Dendritic cell treated with granulocyte-macrophage colony-stimulating factor and Interleukin-4, amounts not matched to agents 40 ng/mL and 50 ng/mL, for 4 days (primary cell): ENCODE results near the gene TTYH2.
A peak's percentile ranks its signal among the peaks of the same experiment; 100 is the strongest.

Experiments
- H3K27ac Mint-ChIP-seq: one replicate; pipeline ENCODE4 v1.8.0; 2022; ENCODE audit warnings: mild to moderate bottlenecking, mixed read lengths
- H3K27me3 Mint-ChIP-seq: one replicate; pipeline ENCODE4 v1.8.0; 2022; ENCODE audit warnings: mild to moderate bottlenecking, mixed read lengths
- H3K36me3 Mint-ChIP-seq: one replicate; pipeline ENCODE4 v1.8.0; 2022; ENCODE audit warnings: low read depth, mixed read lengths
- H3K4me1 Mint-ChIP-seq: one replicate; pipeline ENCODE4 v1.8.0; 2022; ENCODE audit warnings: low read depth, mixed read lengths
- H3K4me3 Mint-ChIP-seq: one replicate; pipeline ENCODE4 v1.8.0; 2022; ENCODE audit warnings: mild to moderate bottlenecking, moderate library complexity, mixed read lengths
- H3K9me3 Mint-ChIP-seq: one replicate; pipeline ENCODE4 v1.8.0; 2022; ENCODE audit warnings: mixed read lengths
- intact Hi-C: fragments of 100-400 bp; cut with micrococcal nuclease; formaldehyde crosslinking; loops from one replicate; pipeline ENCODE4 v1.15.0; 2022

TTYH2 gene

GRCh38 chr17:74201250-74201649, 12.1 kb upstream of the TTYH2 start:
- Mint-ChIP-seq H3K36me3 (peaks cover 26% of the 10 kb centered on the region), H3K4me3 (no peak overlapping the region), H3K27ac (no peak overlapping the region), H3K27me3 (peaks cover 45% of the 10 kb centered on the region), H3K9me3 (no peaks in the 10 kb centered on the region), H3K4me1 (peaks cover 40% of the 10 kb centered on the region)
- intact Hi-C loops: loop anchor here (2.0 kb wide), 1 partner anchor 110 kb away; no protein-coding TSS in a partner anchor

GRCh38 chr17:74201948-74202347, 11.4 kb upstream of the TTYH2 start:
- Mint-ChIP-seq H3K27ac (no peak overlapping the region), H3K9me3 (no peaks in the 10 kb centered on the region), H3K36me3 (peaks cover 33% of the 10 kb centered on the region), H3K27me3 (peaks cover 43% of the 10 kb centered on the region), H3K4me3 (no peak overlapping the region), H3K4me1 (peaks cover 43% of the 10 kb centered on the region)
- intact Hi-C loops: loop anchor here (2.0 kb wide), 1 partner anchor 111 kb away; no protein-coding TSS in a partner anchor

DNA sequence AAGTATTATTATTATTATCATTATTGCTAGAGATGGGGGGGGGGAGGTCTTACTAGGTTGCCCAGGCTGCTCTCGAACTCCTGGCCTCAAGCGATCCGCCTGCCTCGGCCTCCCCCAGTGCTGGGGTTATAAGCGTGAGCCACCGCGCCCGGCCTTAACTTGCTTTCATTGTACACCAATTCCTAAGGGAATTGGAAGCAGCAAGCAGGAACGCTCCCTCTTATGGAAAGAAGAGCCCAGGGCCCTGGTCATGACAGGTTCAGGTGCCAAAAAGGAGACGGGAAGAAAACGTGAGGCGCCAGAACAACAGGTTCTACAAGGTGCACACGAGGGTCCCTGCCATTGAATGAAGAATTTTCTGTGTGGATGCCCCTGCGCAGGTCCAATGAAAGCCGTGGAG, 10.4 kb upstream of the TTYH2 start:
- H3K9me3 Mint-ChIP-seq: no peaks in the 10 kb centered on the region

DNA sequence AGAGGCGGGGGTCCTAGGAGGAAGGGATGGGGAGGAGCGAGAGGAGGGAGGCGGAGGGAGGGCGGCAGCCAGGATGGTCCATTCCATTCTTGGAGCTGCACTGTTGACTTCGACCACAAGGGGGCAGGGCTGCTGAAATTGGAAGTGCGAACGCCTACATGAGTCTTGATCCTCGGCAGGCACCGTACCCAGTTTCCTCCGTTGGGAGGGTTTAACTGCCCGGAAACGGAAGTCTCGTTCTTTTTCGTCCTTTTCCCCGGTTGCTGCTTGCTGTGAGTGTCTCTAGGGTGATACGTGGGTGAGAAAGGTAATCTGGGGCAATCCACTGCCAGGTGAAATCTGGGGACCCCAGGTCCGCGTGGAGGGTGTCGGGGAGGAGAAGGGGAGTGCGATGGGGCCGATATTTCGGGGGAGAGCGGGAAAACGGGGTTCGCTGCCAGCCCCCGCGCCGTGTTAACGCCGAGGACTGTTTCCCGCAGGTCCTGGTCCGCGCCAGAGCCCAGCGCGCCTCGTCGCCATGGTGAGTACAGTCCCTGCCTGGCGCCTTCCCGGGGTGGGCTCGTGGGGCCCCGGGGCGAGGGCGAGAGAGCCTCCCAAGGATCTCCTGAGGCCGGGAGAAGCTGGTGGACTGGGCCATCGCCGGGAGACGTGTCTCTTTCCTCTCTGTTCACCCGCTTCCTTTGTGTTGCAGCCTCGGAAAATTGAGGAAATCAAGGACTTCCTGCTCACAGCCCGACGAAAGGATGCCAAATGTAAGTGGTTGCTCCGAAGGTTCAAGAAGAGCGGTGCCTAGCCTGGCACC, 9.7 kb upstream of the TTYH2 start, which contains the start of gene RPL38:
RPL38 (plus strand) TSS at position 240 of the 802 bp plus-strand sequence; CDS start at position 518, 278 bp downstream.
- no peaks in the 10 kb centered on the region for H3K9me3 Mint-ChIP-seq
- H3K27me3 Mint-ChIP-seq: peaks cover 38% of the 10 kb centered on the region
- peak within 1 kb of the TSS; percentile 90 for H3K27ac Mint-ChIP-seq
- intact Hi-C loops: no loop called here
- H3K4me1 Mint-ChIP-seq: peaks cover 53% of the 10 kb centered on the region
- H3K4me3 Mint-ChIP-seq: peak within 1 kb of the TSS; percentile 93
- H3K36me3 Mint-ChIP-seq: peaks cover 49% of the 10 kb centered on the region

More for the DNA sequence above, 10.4 kb upstream of the TTYH2 start:
- Mint-ChIP-seq H3K27ac (peak overlapping the region; percentile 90), H3K4me1 (peaks cover 46% of the 10 kb centered on the region), H3K36me3 (peaks cover 42% of the 10 kb centered on the region), H3K4me3 (peak overlapping the region; percentile 26), H3K27me3 (peaks cover 38% of the 10 kb centered on the region)
- intact Hi-C loops: no loop called here

- intact Hi-C loops: no loop called here
- peaks cover 53% of the 10 kb centered on the region for H3K4me1 Mint-ChIP-seq
- peaks cover 34% of the 10 kb centered on the region for H3K27me3 Mint-ChIP-seq
- H3K36me3 Mint-ChIP-seq: peaks cover 58% of the 10 kb centered on the region
- H3K9me3 Mint-ChIP-seq: no peaks in the 10 kb centered on the region
- H3K27ac Mint-ChIP-seq: peak overlapping the region; percentile 90
- H3K4me3 Mint-ChIP-seq: peak overlapping the region; percentile 93
Observed at GRCh38 chr17:74204474-74204873, 8.9 kb upstream of the TTYH2 start.

- H3K4me3 Mint-ChIP-seq: no peak overlapping the region
- peaks cover 51% of the 10 kb centered on the region for H3K4me1 Mint-ChIP-seq
- peak overlapping the region; percentile 45 for H3K27ac Mint-ChIP-seq
- H3K9me3 Mint-ChIP-seq: no peaks in the 10 kb centered on the region
- intact Hi-C loops: no loop called here
- peaks cover 66% of the 10 kb centered on the region for H3K36me3 Mint-ChIP-seq
- H3K27me3 Mint-ChIP-seq: peaks cover 26% of the 10 kb centered on the region
Observed at GRCh38 chr17:74205274-74205673, 8.1 kb upstream of the TTYH2 start.

DNA sequence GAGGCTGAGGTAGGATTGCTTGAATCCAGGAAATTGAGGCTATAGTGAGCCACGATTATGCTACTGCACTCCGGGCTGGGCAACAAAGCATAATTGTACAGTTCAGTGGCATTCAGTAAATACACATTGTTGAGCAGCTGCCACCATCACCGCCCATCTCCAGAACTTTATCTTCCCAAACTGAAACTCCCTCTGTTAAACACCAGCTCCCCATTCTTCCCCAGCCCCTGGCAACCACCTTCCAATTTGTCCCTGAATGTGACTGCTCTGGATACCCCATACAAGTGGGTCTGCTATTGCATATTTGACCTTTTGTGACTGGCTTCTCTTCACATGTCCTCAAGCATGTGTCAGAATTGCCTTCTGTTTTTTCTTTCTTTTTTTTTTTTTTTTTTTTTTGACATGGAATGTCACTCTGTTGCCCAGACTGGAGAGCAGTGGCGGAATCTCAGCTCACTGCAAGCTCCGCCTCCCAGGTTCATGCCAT, 7.0 kb upstream of the TTYH2 start:
- H3K27me3 Mint-ChIP-seq: peaks cover 15% of the 10 kb centered on the region
- no peaks in the 10 kb centered on the region for H3K9me3 Mint-ChIP-seq
- H3K36me3 Mint-ChIP-seq: peaks cover 77% of the 10 kb centered on the region
- H3K4me3 Mint-ChIP-seq: no peak overlapping the region
- H3K27ac Mint-ChIP-seq: no peak overlapping the region
- peaks cover 62% of the 10 kb centered on the region for H3K4me1 Mint-ChIP-seq
- intact Hi-C loops: no loop called here

DNA sequence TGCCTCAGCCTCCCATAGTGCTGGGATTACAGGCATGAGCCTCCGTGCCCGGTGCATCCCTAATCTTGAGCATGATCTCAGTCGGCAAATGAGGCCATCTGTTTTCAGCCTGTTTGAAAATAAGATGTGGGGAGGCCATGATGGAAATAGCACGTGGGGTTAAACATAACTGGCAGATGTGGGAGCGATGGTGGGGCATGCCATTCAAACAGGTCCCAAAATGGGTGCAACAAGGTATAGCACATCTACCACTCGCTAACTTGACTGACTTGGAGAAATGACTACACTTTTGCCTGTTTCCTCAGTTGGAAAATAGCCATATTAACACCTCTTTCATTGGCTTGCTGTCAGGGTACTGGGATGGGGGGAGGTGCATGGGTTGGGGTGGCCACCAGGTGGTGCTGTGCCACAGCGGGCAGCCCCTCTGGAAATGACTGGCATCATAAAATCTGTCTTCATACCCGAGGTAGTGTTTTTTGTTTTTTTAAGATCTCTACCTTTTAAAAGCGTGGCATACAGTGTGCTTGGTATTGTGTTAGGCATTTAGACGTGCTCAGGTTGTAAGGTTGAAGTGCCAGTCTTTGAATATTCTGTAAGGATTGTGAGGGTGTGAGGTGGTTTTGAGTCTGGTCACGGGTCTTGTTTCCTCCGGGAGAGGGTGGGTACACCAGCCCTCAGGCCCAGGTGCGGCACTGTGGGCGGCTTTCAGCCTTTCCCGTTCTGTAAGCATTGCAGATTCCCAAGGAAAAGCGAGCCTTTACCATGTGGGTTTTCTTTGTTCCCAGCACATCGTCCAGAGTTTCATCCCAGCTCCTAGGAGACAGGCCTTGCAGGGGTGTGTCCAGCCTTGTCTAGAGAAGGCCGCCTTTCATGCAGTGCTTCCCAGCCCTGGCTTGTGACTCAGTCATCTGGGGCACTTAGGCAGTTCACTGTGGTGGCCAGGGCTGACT, 2.9 kb upstream of the TTYH2 start:
- Mint-ChIP-seq H3K4me1 (peaks cover 80% of the 10 kb centered on the region), H3K36me3 (peaks cover 93% of the 10 kb centered on the region), H3K9me3 (no peaks in the 10 kb centered on the region), H3K4me3 (peak overlapping the region; percentile 43), H3K27me3 (no peaks in the 10 kb centered on the region), H3K27ac (peak overlapping the region; percentile 93)
- intact Hi-C loops: loop anchor here (1.0 to 5.0 kb wide), 3 partner anchors 72 to 152 kb away; partner anchors contain the start of gene BTBD17

DNA sequence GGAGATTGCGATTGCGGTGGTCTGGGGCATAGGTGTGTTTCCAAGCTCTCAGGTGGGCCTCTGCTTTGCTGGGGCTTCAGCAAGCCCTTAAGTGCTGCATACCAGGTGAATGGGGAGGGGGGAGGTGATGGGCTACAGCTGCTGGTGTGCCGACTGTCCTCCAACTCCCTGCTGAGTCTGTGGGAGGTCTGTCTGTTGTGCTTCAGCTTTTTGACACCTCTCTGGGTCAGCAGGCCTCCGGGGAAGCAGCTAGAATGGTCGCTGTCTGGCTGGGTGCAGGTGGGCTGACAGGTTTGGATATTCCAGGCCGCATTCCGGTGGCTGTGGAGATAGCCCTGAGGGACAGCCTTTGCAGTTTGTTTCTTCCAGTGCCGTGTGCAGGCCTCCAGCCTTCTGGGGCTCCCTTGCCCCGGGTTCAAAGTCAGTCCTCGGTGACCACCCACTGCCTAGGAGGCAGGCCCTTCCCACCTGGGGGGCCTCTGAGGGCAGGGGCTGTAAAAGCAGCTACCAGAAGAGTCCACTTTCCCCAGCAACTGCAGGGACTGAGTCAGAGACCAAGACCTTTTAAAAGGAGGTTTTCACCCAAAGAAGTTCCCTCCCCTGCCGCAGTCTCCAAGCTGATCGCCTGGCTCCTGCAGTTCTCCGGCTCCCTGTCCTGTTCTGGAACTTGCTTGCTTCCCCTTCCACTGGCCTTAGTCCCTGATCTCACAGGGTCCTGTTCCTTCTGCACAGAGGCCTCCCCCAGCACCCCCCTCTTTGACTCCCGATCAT, 2.0 kb upstream of the TTYH2 start:
- H3K27me3 Mint-ChIP-seq: no peaks in the 10 kb centered on the region
- no peaks in the 10 kb centered on the region for H3K9me3 Mint-ChIP-seq
- H3K27ac Mint-ChIP-seq: peak overlapping the region; percentile 93
- H3K4me3 Mint-ChIP-seq: peak overlapping the region; percentile 99
- peaks cover 80% of the 10 kb centered on the region for H3K4me1 Mint-ChIP-seq
- peaks cover 93% of the 10 kb centered on the region for H3K36me3 Mint-ChIP-seq
- intact Hi-C loops: loop anchor here (5.0 kb wide), 2 partner anchors 71 to 151 kb away; partner anchors contain the start of gene BTBD17

- Mint-ChIP-seq H3K4me3 (peak overlapping the region; percentile 99), H3K36me3 (peaks cover 93% of the 10 kb centered on the region), H3K9me3 (no peaks in the 10 kb centered on the region), H3K4me1 (peaks cover 82% of the 10 kb centered on the region), H3K27ac (peak overlapping the region; percentile 93), H3K27me3 (no peaks in the 10 kb centered on the region)
- intact Hi-C loops: loop anchor here (2.0 to 5.0 kb wide), 3 partner anchors 29 to 150 kb away; partner anchors contain the start of gene BTBD17
Observed at GRCh38 chr17:74211912-74212208, 1.5 kb upstream of the TTYH2 start.

GRCh38 chr17:74212209-74212912, 1.0 kb upstream of the TTYH2 start:
- Mint-ChIP-seq H3K27me3 (no peaks in the 10 kb centered on the region), H3K9me3 (no peaks in the 10 kb centered on the region), H3K4me3 (peak overlapping the region; percentile 99), H3K27ac (peak overlapping the region; percentile 93), H3K4me1 (peaks cover 87% of the 10 kb centered on the region), H3K36me3 (peaks cover 94% of the 10 kb centered on the region)
- intact Hi-C loops: loop anchor here (2.0 to 5.0 kb wide), 3 partner anchors 28 to 150 kb away; partner anchors contain the start of gene BTBD17

GRCh38 chr17:74213861-74214391, 555 bp downstream of the TTYH2 start:
- Mint-ChIP-seq H3K27me3 (no peaks in the 10 kb centered on the region), H3K4me3 (peak overlapping the region; percentile 99), H3K9me3 (no peaks in the 10 kb centered on the region), H3K4me1 (peaks cover 90% of the 10 kb centered on the region), H3K27ac (peak overlapping the region; percentile 93), H3K36me3 (peaks cover 94% of the 10 kb centered on the region)
- intact Hi-C loops: loop anchor here (2.0 to 5.0 kb wide), 3 partner anchors 27 to 148 kb away; partner anchors contain the start of gene BTBD17
